SU-DHL-6 (cell line): ENCODE measurements around the gene TSPAN8.

Experiments
- H2AFZ ChIP-seq: fragments of 200-600 bp; sonication (generic); 2 replicates; pipeline ENCODE4 v1.6.1; 2014; ENCODE audit warnings: low read depth, mild to moderate bottlenecking, moderate library complexity, mixed read lengths, antibody characterized with exemption, low read length; ENCODE audit not compliant: severe bottlenecking
- H3F3A ChIP-seq: fragments of 200-600 bp; shearing (Covaris generic); 2 replicates; pipeline ENCODE4 v1.6.0; 2016; ENCODE audit warnings: antibody characterized with exemption, mild to moderate bottlenecking; ENCODE audit not compliant: insufficient read depth
- H3K27ac ChIP-seq: fragments of 200-600 bp; sonication (generic); 2 replicates; pipeline ENCODE4 v1.5.1; 2016; ENCODE audit warnings: low read depth, mild to moderate bottlenecking, low read length, moderate library complexity, mixed read lengths
- H3K27me3 ChIP-seq: fragments of 200-600 bp; sonication (generic), shearing (Covaris generic); 2 replicates; pipeline ENCODE4 v1.6.0; 2014; ENCODE audit warnings: mild to moderate bottlenecking, low read length
- H3K36me3 ChIP-seq: fragments of 200-600 bp; sonication (generic); 2 replicates; pipeline ENCODE4 v1.6.1; 2014; ENCODE audit warnings: mild to moderate bottlenecking, low read length, mixed read lengths
- H3K4me2 ChIP-seq: fragments of 300-600, 200-600 bp; shearing (Covaris generic), sonication (generic); 2 replicates; pipeline ENCODE4 v1.6.0; 2014; ENCODE audit warnings: low read length, low read depth, mild to moderate bottlenecking; ENCODE audit not compliant: poor library complexity, severe bottlenecking
- H3K4me3 ChIP-seq: fragments of 200-600 bp; sonication (generic); 2 replicates; pipeline ENCODE4 v1.5.1; 2014; ENCODE audit warnings: antibody characterized with exemption, low read length, mild to moderate bottlenecking, mixed read lengths; ENCODE audit not compliant: insufficient read depth, poor library complexity, severe bottlenecking
- H3K79me2 ChIP-seq: fragments of 200-600 bp; sonication (generic); 2 replicates; pipeline ENCODE4 v1.6.1; 2014; ENCODE audit warnings: mild to moderate bottlenecking, low read length, moderate library complexity; ENCODE audit not compliant: insufficient read depth
- H3K9ac ChIP-seq: fragments of 200-600 bp; sonication (generic); 2 replicates; pipeline ENCODE4 v1.7.0; 2014; ENCODE audit warnings: mild to moderate bottlenecking, low read length
- H3K9me2 ChIP-seq: fragments of 200-600 bp; sonication (generic); replicated peaks from 2 replicates; pipeline ENCODE4 v1.6.1; 2014; ENCODE audit warnings: low read length; ENCODE audit not compliant: insufficient read depth
- H3K9me3 ChIP-seq: fragments of 200-600 bp; sonication (generic); 2 replicates; pipeline ENCODE4 v1.6.1; 2014; ENCODE audit warnings: low read length, mixed read lengths; ENCODE audit not compliant: insufficient read depth
- H4K20me1 ChIP-seq: fragments of 200-600 bp; sonication (generic); 2 replicates; pipeline ENCODE4 v1.6.1; 2014; ENCODE audit warnings: low read depth, mild to moderate bottlenecking, antibody characterized with exemption, low read length, moderate library complexity, mixed read lengths
- EZH2phosphoT487 ChIP-seq: fragments of 200-600 bp; sonication (generic), shearing (Covaris generic); conservative IDR thresholded peaks from 2 replicates; pipeline ENCODE4 v1.6.1; 2018; ENCODE audit warnings: mild to moderate bottlenecking, antibody characterized with exemption, low read length, moderate library complexity, mixed read lengths
- TF ChIP-seq, protein P1 (sequence below): fragments of 200-600 bp; sonication (generic); IDR thresholded peaks from one replicate; pipeline ENCODE4 v1.5.1; 2017; ENCODE audit warnings: antibody characterized with exemption, mild to moderate bottlenecking, low read length, moderate library complexity; ENCODE audit not compliant: insufficient read depth, poor library complexity, severe bottlenecking

The TSPAN8 gene

GRCh38 chr12:71141378-71141926 is 16.3 kb downstream of the TSPAN8 start:
- Histone ChIP-seq H3F3A (no peaks in the 10 kb centered on the region), H3K4me2 (no peak overlapping the region), H2AFZ (no peak overlapping the region), H4K20me1 (no peaks in the 10 kb centered on the region), H3K9me3 (no peaks in the 10 kb centered on the region), H3K27me3 (no peaks in the 10 kb centered on the region), H3K4me3 (no peak overlapping the region), H3K9me2 (no peaks in the 10 kb centered on the region), H3K79me2 (no peaks in the 10 kb centered on the region), H3K36me3 (no peaks in the 10 kb centered on the region), H3K9ac (no peak overlapping the region), H3K27ac (no peak overlapping the region)
- TF ChIP-seq, protein P1, sequence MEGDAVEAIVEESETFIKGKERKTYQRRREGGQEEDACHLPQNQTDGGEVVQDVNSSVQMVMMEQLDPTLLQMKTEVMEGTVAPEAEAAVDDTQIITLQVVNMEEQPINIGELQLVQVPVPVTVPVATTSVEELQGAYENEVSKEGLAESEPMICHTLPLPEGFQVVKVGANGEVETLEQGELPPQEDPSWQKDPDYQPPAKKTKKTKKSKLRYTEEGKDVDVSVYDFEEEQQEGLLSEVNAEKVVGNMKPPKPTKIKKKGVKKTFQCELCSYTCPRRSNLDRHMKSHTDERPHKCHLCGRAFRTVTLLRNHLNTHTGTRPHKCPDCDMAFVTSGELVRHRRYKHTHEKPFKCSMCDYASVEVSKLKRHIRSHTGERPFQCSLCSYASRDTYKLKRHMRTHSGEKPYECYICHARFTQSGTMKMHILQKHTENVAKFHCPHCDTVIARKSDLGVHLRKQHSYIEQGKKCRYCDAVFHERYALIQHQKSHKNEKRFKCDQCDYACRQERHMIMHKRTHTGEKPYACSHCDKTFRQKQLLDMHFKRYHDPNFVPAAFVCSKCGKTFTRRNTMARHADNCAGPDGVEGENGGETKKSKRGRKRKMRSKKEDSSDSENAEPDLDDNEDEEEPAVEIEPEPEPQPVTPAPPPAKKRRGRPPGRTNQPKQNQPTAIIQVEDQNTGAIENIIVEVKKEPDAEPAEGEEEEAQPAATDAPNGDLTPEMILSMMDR: no peak
- TF ChIP-seq EZH2phosphoT487: no peak

DNA sequence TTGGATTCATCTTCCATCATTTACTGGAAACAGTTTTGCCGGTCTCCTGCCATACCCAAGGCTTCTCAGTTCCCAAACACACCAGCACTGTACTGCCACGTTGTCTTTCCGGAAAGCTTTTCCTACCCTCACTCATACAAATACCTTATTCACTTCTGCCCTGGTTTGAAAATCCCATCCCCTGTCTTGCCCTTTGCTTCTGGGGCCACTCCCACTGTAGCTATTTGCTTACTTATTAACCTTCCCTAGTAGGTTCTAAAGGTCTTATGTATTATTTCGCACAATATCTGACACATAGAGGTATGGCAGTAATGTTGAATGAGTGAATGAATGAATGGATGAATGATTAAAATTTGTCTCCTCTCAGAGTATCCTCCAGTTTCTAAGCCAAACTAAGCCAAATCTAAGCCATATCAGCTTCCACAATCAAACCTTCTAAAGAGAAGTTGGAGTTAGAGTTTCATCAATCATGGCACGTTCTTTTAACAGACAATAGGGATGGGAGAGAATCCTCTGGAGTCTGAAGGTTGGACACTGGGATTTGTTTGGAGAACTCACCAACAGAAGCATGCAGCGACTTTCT is 18.6 kb downstream of the TSPAN8 start:
- no peaks in the 10 kb centered on the region for H3K79me2 ChIP-seq
- no peak overlapping the region for H3K4me2 ChIP-seq
- TF ChIP-seq, protein P1: no peak
- TF ChIP-seq EZH2phosphoT487: no peak
- H3K27me3 ChIP-seq: no peaks in the 10 kb centered on the region
- no peak overlapping the region for H3K27ac ChIP-seq
- no peaks in the 10 kb centered on the region for H3K9me2 ChIP-seq
- H3K9ac ChIP-seq: no peak overlapping the region
- H3F3A ChIP-seq: no peaks in the 10 kb centered on the region
- H3K4me3 ChIP-seq: no peak overlapping the region
- no peak overlapping the region for H2AFZ ChIP-seq
- H3K36me3 ChIP-seq: no peaks in the 10 kb centered on the region
- no peaks in the 10 kb centered on the region for H4K20me1 ChIP-seq
- no peaks in the 10 kb centered on the region for H3K9me3 ChIP-seq

DNA sequence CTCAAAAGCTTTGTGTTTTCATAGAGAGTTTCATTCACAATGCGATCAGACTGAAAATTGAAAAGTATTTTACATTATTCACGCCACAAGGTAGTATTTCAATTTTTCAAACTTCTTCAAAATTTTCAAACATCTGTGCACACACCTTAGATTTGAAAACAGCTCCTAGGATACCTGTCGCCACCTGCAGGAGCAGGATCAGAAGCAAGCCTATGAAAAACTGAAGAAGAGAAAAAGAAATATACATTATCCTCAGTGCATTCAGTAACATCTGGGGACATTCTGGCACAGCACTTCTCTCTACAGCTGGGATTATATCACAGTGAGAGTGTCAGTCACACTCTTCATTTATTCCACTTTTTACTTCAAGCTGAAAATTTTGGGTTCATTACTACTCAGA is 19.8 kb downstream of the TSPAN8 start:
- Histone ChIP-seq H3K27ac (no peak overlapping the region), H3K27me3 (no peaks in the 10 kb centered on the region), H3K36me3 (no peaks in the 10 kb centered on the region), H3F3A (no peaks in the 10 kb centered on the region), H3K4me3 (no peak overlapping the region), H3K4me2 (no peak overlapping the region), H2AFZ (no peak overlapping the region), H3K9me3 (no peaks in the 10 kb centered on the region), H3K9me2 (no peaks in the 10 kb centered on the region), H3K79me2 (no peaks in the 10 kb centered on the region), H3K9ac (no peak overlapping the region), H4K20me1 (no peaks in the 10 kb centered on the region)
- no peak for TF ChIP-seq EZH2phosphoT487
- TF ChIP-seq, protein P1: no peak
